ENCODE data around the gene TMEM109. TPM values are rescaled to one million over a fixed set of nuclear protein-coding genes. Genes with fewer than 3 reads are reported as not detected.

The TMEM109 gene
- polyA plus RNA-seq, 1 donor from 2014 or later = 1.8 TPM

DNA sequence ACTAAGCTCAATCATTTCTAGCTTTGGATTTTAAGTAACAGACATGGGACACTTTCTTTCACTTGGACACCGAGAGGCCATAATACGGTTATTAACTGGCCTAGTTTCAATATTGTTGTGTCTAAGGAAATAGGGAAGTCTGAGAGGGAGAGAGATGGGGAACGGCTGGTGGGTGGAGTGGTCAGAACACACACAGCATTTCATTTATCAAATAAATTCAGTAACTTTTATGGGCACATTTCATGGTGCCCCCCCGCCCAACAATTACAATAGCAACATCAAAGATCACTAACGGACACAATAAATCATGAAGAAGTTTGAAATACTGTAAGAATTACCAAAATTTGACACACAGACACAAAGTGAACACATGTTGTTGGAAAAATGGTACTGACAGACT, 18.3 kb upstream of the TMEM109 start:
- Histone ChIP-seq H3K27me3 (ENCODE audit: insufficient read depth, low read depth, low read length) (no peaks in the 10 kb centered on the region), H3K36me3 (ENCODE audit: insufficient read depth, low read length) (peaks cover 8% of the 10 kb centered on the region), H3F3A (ENCODE audit: insufficient read depth, low read length, poor library complexity, severe bottlenecking) (no peaks in the 10 kb centered on the region), H4K20me1 (ENCODE audit: insufficient read depth) (no peaks in the 10 kb centered on the region), H3K79me2 (replicated peaks; ENCODE audit: insufficient read depth, low read length) (no peaks in the 10 kb centered on the region), H2AFZ (ENCODE audit: low read depth, low read length) (no peak overlapping the region), H3K9me3 (ENCODE audit: low read length) (no peaks in the 10 kb centered on the region), H3K27ac (ENCODE audit: low read length) (no peak overlapping the region), H3K4me2 (ENCODE audit: low read length) (no peak overlapping the region), H3K9me2 (ENCODE audit: insufficient read depth, low read length) (no peaks in the 10 kb centered on the region), H3K9ac (ENCODE audit: low read length) (no peak overlapping the region), H3K4me3 (ENCODE audit: low read length) (no peak overlapping the region)
- TF ChIP-seq, protein P1, sequence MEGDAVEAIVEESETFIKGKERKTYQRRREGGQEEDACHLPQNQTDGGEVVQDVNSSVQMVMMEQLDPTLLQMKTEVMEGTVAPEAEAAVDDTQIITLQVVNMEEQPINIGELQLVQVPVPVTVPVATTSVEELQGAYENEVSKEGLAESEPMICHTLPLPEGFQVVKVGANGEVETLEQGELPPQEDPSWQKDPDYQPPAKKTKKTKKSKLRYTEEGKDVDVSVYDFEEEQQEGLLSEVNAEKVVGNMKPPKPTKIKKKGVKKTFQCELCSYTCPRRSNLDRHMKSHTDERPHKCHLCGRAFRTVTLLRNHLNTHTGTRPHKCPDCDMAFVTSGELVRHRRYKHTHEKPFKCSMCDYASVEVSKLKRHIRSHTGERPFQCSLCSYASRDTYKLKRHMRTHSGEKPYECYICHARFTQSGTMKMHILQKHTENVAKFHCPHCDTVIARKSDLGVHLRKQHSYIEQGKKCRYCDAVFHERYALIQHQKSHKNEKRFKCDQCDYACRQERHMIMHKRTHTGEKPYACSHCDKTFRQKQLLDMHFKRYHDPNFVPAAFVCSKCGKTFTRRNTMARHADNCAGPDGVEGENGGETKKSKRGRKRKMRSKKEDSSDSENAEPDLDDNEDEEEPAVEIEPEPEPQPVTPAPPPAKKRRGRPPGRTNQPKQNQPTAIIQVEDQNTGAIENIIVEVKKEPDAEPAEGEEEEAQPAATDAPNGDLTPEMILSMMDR (IDR thresholded peaks at IDR 0.05; ENCODE audit: poor library complexity, severe bottlenecking) = no peak
- TF ChIP-seq TAF1 (IDR thresholded peaks at IDR 0.05; ENCODE audit: low read depth) = no peak
- no peak for TF ChIP-seq RAD21 (conservative IDR thresholded peaks at IDR 0.05)
- no peak for TF ChIP-seq EZH2 (IDR thresholded peaks at IDR 0.05; ENCODE audit: borderline replicate concordance, insufficient read depth, low read length, poor library complexity, severe bottlenecking)
- TF ChIP-seq SMC3 (conservative IDR thresholded peaks at IDR 0.05; ENCODE audit: poor library complexity) = no peak
- no peak for TF ChIP-seq MXI1 (conservative IDR thresholded peaks at IDR 0.05; ENCODE audit: poor library complexity, severe bottlenecking)
- TF ChIP-seq, protein P2, sequence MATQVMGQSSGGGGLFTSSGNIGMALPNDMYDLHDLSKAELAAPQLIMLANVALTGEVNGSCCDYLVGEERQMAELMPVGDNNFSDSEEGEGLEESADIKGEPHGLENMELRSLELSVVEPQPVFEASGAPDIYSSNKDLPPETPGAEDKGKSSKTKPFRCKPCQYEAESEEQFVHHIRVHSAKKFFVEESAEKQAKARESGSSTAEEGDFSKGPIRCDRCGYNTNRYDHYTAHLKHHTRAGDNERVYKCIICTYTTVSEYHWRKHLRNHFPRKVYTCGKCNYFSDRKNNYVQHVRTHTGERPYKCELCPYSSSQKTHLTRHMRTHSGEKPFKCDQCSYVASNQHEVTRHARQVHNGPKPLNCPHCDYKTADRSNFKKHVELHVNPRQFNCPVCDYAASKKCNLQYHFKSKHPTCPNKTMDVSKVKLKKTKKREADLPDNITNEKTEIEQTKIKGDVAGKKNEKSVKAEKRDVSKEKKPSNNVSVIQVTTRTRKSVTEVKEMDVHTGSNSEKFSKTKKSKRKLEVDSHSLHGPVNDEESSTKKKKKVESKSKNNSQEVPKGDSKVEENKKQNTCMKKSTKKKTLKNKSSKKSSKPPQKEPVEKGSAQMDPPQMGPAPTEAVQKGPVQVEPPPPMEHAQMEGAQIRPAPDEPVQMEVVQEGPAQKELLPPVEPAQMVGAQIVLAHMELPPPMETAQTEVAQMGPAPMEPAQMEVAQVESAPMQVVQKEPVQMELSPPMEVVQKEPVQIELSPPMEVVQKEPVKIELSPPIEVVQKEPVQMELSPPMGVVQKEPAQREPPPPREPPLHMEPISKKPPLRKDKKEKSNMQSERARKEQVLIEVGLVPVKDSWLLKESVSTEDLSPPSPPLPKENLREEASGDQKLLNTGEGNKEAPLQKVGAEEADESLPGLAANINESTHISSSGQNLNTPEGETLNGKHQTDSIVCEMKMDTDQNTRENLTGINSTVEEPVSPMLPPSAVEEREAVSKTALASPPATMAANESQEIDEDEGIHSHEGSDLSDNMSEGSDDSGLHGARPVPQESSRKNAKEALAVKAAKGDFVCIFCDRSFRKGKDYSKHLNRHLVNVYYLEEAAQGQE (IDR thresholded peaks at IDR 0.05; ENCODE audit: borderline replicate concordance) = no peak
- no peak for TF ChIP-seq POLR2AphosphoS5 (IDR thresholded peaks at IDR 0.05)

DNA sequence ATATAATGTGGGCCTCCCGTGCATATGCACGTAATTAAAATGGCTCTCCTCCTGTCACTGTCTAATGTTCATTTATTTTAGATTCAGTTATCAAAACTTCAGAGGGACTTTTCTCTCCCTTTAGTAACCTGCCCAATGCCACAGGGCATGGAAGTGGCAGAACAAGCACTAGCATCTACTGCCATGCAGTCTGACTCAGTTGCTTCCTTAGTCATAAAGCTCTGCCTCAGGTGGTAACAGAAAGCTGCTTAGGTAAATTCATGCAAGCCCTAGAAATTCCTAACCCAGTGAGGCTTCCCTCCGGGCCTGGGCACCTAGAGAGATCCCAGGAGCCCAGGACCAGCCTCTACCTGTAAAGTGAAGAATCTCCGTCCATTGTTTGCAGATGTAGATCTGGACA, 16.5 kb upstream of the TMEM109 start:
- Histone ChIP-seq H3K9ac (ENCODE audit: low read length) (no peak overlapping the region), H3K9me2 (ENCODE audit: insufficient read depth, low read length) (no peaks in the 10 kb centered on the region), H3K27ac (ENCODE audit: low read length) (no peak overlapping the region), H3K27me3 (ENCODE audit: insufficient read depth, low read depth, low read length) (no peaks in the 10 kb centered on the region), H4K20me1 (ENCODE audit: insufficient read depth) (no peaks in the 10 kb centered on the region), H3F3A (ENCODE audit: insufficient read depth, low read length, poor library complexity, severe bottlenecking) (no peaks in the 10 kb centered on the region), H3K4me2 (ENCODE audit: low read length) (no peak overlapping the region), H3K79me2 (replicated peaks; ENCODE audit: insufficient read depth, low read length) (no peaks in the 10 kb centered on the region), H3K36me3 (ENCODE audit: insufficient read depth, low read length) (peaks cover 8% of the 10 kb centered on the region), H3K9me3 (ENCODE audit: low read length) (no peaks in the 10 kb centered on the region), H3K4me3 (ENCODE audit: low read length) (no peak overlapping the region), H2AFZ (ENCODE audit: low read depth, low read length) (no peak overlapping the region)
- TF ChIP-seq EP300 (conservative IDR thresholded peaks at IDR 0.05; ENCODE audit: poor library complexity, severe bottlenecking) (no peak), EZH2 (IDR thresholded peaks at IDR 0.05; ENCODE audit: borderline replicate concordance, insufficient read depth, low read length, poor library complexity, severe bottlenecking) (no peak), TAF1 (IDR thresholded peaks at IDR 0.05; ENCODE audit: low read depth) (no peak), SMC3 (conservative IDR thresholded peaks at IDR 0.05; ENCODE audit: poor library complexity) (no peak), MXI1 (conservative IDR thresholded peaks at IDR 0.05; ENCODE audit: poor library complexity, severe bottlenecking) (no peak), POLR2AphosphoS5 (IDR thresholded peaks at IDR 0.05) (no peak), RAD21 (conservative IDR thresholded peaks at IDR 0.05) (no peak)
- TF ChIP-seq, protein P1 (IDR thresholded peaks at IDR 0.05; ENCODE audit: poor library complexity, severe bottlenecking) = no peak
- TF ChIP-seq, protein P2 (IDR thresholded peaks at IDR 0.05; ENCODE audit: borderline replicate concordance) = no peak

Measured in neural cell (in vitro differentiated cells).